OCI-LY7 (cell line): Measurements from ENCODE around the gene BBOF1. TPM values are rescaled to one million over a fixed set of nuclear protein-coding genes. Genes with fewer than 3 reads are reported as not detected.

Experiments
- BruUV-seq: library from RNA; stranded (reverse); fragments of 400-500 nt; replicated peaks from 2 replicates; lab custom pipeline; 2021; lab: Mats Ljungman, UMichigan
- CTCF ChIA-PET: fragments of 300-600 bp; sonication (Branson Sonifier 250); formaldehyde crosslinking; loops from one replicate; lab custom pipeline; 2022; ENCODE audit warnings: antibody characterized with exemption; ENCODE audit not compliant: unreplicated experiment; lab: Charles Lee
- POLR2A ChIA-PET: fragments of 300-600 bp; sonication (Branson Sonifier 250); formaldehyde crosslinking; loops from one replicate; lab custom pipeline; 2022; ENCODE audit warnings: antibody characterized with exemption; lab: Charles Lee
- DNase-seq: peaks from one replicate; pipeline ENCODE4 v3.0.0-alpha.2; 2015; ENCODE audit warnings: low spot score
- H2AFZ ChIP-seq: fragments of 200-600 bp; sonication (generic), shearing (Covaris generic); 2 replicates; pipeline ENCODE4 v1.6.1; 2014; ENCODE audit warnings: mild to moderate bottlenecking, antibody characterized with exemption, low read length, moderate library complexity
- H3K27ac ChIP-seq: fragments of 200-600 bp; sonication (generic); 2 replicates; pipeline ENCODE4 v1.5.1; 2014; ENCODE audit warnings: mixed run types, low read depth, mild to moderate bottlenecking, moderate library complexity, low read length, inconsistent platforms; ENCODE audit not compliant: poor library complexity, severe bottlenecking
- H3K36me3 ChIP-seq: fragments of 200-600 bp; sonication (generic); 2 replicates; pipeline ENCODE4 v1.6.1; 2014; ENCODE audit warnings: mild to moderate bottlenecking, antibody characterized with exemption, low read length, moderate library complexity, mixed read lengths; ENCODE audit not compliant: insufficient read depth
- H3K4me1 ChIP-seq: fragments of 200-600 bp; sonication (generic); 2 replicates; pipeline ENCODE4 v1.5.1; 2014; ENCODE audit warnings: mild to moderate bottlenecking, low read length; ENCODE audit not compliant: insufficient read depth, poor library complexity, severe bottlenecking
- H3K4me2 ChIP-seq: fragments of 200-600 bp; sonication (generic); 2 replicates; pipeline ENCODE4 v1.6.1; 2014; ENCODE audit warnings: mild to moderate bottlenecking, low read length
- H3K4me3 ChIP-seq: fragments of 200-600 bp; sonication (generic); 2 replicates; pipeline ENCODE4 v1.5.1; 2014; ENCODE audit warnings: mild to moderate bottlenecking, low read depth, low read length; ENCODE audit not compliant: poor library complexity, severe bottlenecking
- H3K79me2 ChIP-seq: fragments of 200-600 bp; sonication (generic); 2 replicates; pipeline ENCODE4 v1.6.1; 2016; ENCODE audit warnings: low read depth, mild to moderate bottlenecking, low read length, moderate library complexity, mixed read lengths; ENCODE audit not compliant: insufficient read depth
- H3K9me2 ChIP-seq: fragments of 200-600 bp; sonication (generic); 2 replicates; pipeline ENCODE4 v1.6.1; 2016; ENCODE audit warnings: mild to moderate bottlenecking, low read length, mixed read lengths; ENCODE audit not compliant: insufficient read depth
- H3K9me3 ChIP-seq: fragments of 200-600 bp; sonication (generic); 2 replicates; pipeline ENCODE4 v1.6.1; 2014; ENCODE audit warnings: mild to moderate bottlenecking, mixed run types, low read length, mixed read lengths
- H4K20me1 ChIP-seq: fragments of 200-600 bp; sonication (generic); 2 replicates; pipeline ENCODE4 v1.6.1; 2014; ENCODE audit warnings: mild to moderate bottlenecking, antibody characterized with exemption, low read length, moderate library complexity, mixed read lengths; ENCODE audit not compliant: insufficient read depth
- CTCF ChIP-seq: fragments of 200-600 bp; sonication (generic); conservative IDR thresholded peaks from 2 replicates; pipeline ENCODE4 v1.5.1; 2014; ENCODE audit warnings: mild to moderate bottlenecking, antibody characterized with exemption, low read length, moderate library complexity, mixed read lengths
- EZH2phosphoT487 ChIP-seq: fragments of 200-600 bp; sonication (generic); IDR thresholded peaks from 2 replicates; pipeline ENCODE4 v1.6.1; 2018; ENCODE audit warnings: low read depth, borderline replicate concordance, mild to moderate bottlenecking, mixed run types, antibody characterized with exemption, low read length, moderate library complexity, mixed read lengths
- intact Hi-C: fragments of 100-400 bp; cut with micrococcal nuclease; formaldehyde crosslinking; loops from one replicate; pipeline ENCODE4 v1.10.0; 2022; ENCODE audit not compliant: unreplicated experiment
- total RNA-seq, 2 experiments: library from RNA; depleted of rRNA in 1 of 2; stranded (reverse); fragments of >200 nt in 1 of 2; shearing (Covaris generic) in 1 of 2; gene quantifications; 2 replicates each; pipeline ENCODE4 v1.2.3, GENCODE V29; 2014 to 2022

The BBOF1 gene
- total RNA-seq, 2 experiments from 2014 or later = 1.7 to 3.2 TPM

- POLR2A ChIA-PET = no interaction called here
- H4K20me1 ChIP-seq = no peaks in the 10 kb centered on the region
- peak; percentile 65 for DNase-seq
- intact Hi-C loops = loop anchor here (5.0 to 10.0 kb wide), 3 partner anchors 86 to 533 kb away; partner anchors contain the start of genes COQ6, FAM161B and PNMA1
- TF ChIP-seq EZH2phosphoT487 = no peak
- TF ChIP-seq CTCF = peak; percentile 97
- H3K79me2 ChIP-seq = no peaks in the 10 kb centered on the region
- H3K27ac ChIP-seq = no peak overlapping the region
- CTCF ChIA-PET = no interaction called here
- no peaks in the 10 kb centered on the region for H3K9me3 ChIP-seq
- no TSS peak for BruUV-seq
- no peaks in the 10 kb centered on the region for H3K9me2 ChIP-seq
- no peaks in the 10 kb centered on the region for H3K4me1 ChIP-seq
- H3K4me2 ChIP-seq = no peak overlapping the region
- no peak overlapping the region for H2AFZ ChIP-seq
- no peaks in the 10 kb centered on the region for H3K36me3 ChIP-seq
- no peak overlapping the region for H3K4me3 ChIP-seq
These were observed 19.1 kb downstream of the BBOF1 start for GRCh38 chr14:74038020-74038859.

GRCh38 chr14:74042296-74042695 lies 23.1 kb downstream of the BBOF1 start:
- Histone ChIP-seq H3K4me1 (no peaks in the 10 kb centered on the region), H3K9me2 (no peaks in the 10 kb centered on the region), H3K4me3 (no peak overlapping the region), H4K20me1 (no peaks in the 10 kb centered on the region), H3K27ac (no peak overlapping the region), H3K4me2 (no peak overlapping the region), H2AFZ (no peak overlapping the region), H3K36me3 (no peaks in the 10 kb centered on the region), H3K79me2 (no peaks in the 10 kb centered on the region), H3K9me3 (no peaks in the 10 kb centered on the region)
- ChIA-PET POLR2A (interaction anchor here (0.5 to 0.7 kb wide), 2 partner anchors 15 to 128 kb away, joined by 3 read pairs; no protein-coding TSS in a partner anchor), CTCF (no interaction called here)
- TF ChIP-seq CTCF (no peak), EZH2phosphoT487 (no peak)
- no TSS peak for BruUV-seq
- DNase-seq = no peak
- intact Hi-C loops = no loop called here

- H3K36me3 ChIP-seq = no peaks in the 10 kb centered on the region
- H3K4me3 ChIP-seq = no peak overlapping the region
- no TSS peak for BruUV-seq
- H3K9me2 ChIP-seq = no peaks in the 10 kb centered on the region
- no peaks in the 10 kb centered on the region for H3K79me2 ChIP-seq
- ChIA-PET CTCF (no interaction called here), POLR2A (interaction anchor here (0.5 kb wide), 1 partner anchor 8 kb away, joined by 3 read pairs; no protein-coding TSS in a partner anchor)
- no peaks in the 10 kb centered on the region for H3K9me3 ChIP-seq
- intact Hi-C loops = no loop called here
- H4K20me1 ChIP-seq = no peaks in the 10 kb centered on the region
- TF ChIP-seq CTCF (no peak), EZH2phosphoT487 (no peak)
- DNase-seq = no peak
- no peak overlapping the region for H3K4me2 ChIP-seq
- peaks cover 10% of the 10 kb centered on the region for H3K4me1 ChIP-seq
- H3K27ac ChIP-seq = no peak overlapping the region
- no peak overlapping the region for H2AFZ ChIP-seq
These were observed 26.4 kb downstream of the BBOF1 start for GRCh38 chr14:74045522-74045921.
